Heart right ventricle (tissue), 16 donors: Measurements from ENCODE around the gene RRAS2. TPM values are rescaled to one million over a fixed set of nuclear protein-coding genes. Genes with fewer than 3 reads are reported as not detected.

Experiments used
- ATAC-seq, 8 donors: fragments of 200-7000 bp; cut with Tn5 transposase; one replicate each; pipeline ENCODE4 v1.9.1; 2020; ENCODE audit warnings: mild to moderate bottlenecking in 8 of 8, moderate library complexity in 8 of 8, moderate number of reproducible peaks in 1 of 8
- DNase-seq, 2 donors: peaks; one replicate each; pipeline ENCODE4 v3.0.0-alpha.2; 2020
- H3K27ac ChIP-seq, 10 donors: fragments of 200-600 bp; sonication (generic) in 2 of 10; one replicate each; pipeline versions ENCODE4 v1.5.0 to v1.8.0; 2020 to 2022; ENCODE audit warnings: mild to moderate bottlenecking in 3 of 10
- H3K27me3 ChIP-seq, 7 donors: fragments of 200-600 bp; one replicate each; pipeline ENCODE4 v1.8.0; 2021 to 2022; ENCODE audit warnings: mild to moderate bottlenecking in 2 of 7
- H3K36me3 ChIP-seq, 9 donors: fragments of 200-600 bp; sonication (generic) in 1 of 9; one replicate each; pipeline versions ENCODE4 v1.5.0 to v1.8.0; 2020 to 2022; ENCODE audit warnings: mild to moderate bottlenecking in 2 of 9
- H3K4me1 ChIP-seq, 9 donors: fragments of 200-600 bp; sonication (generic) in 1 of 9; one replicate each; pipeline versions ENCODE4 v1.5.0 to v1.8.0; 2020 to 2022; ENCODE audit warnings: mild to moderate bottlenecking in 4 of 9
- H3K4me3 ChIP-seq, 10 donors: fragments of 200-600 bp; sonication (generic) in 2 of 10; one replicate each; pipeline versions ENCODE4 v1.5.0 to v1.8.0; 2020 to 2022; ENCODE audit warnings: mild to moderate bottlenecking in 7 of 10, moderate library complexity in 2 of 10
- H3K9me3 ChIP-seq, 11 donors: fragments of 200-600 bp in 10 of 11; sonication (generic) in 2 of 11; one replicate each; pipeline versions ENCODE4 v1.5.0 to v1.8.0; 2013 to 2022; ENCODE audit warnings: mild to moderate bottlenecking in 2 of 11, control low read depth in 1 of 11, moderate library complexity in 1 of 11
- WGBS, 2 donors: extraction: QIAGEN DNeasy Blood & Tissue Kit; methylation state at CpG; one replicate each; pipeline ENCODE4 v1.1.7; 2013; ENCODE audit warnings: inconsistent platforms in 1 of 2; 5-methylcytosine and 5-hydroxymethylcytosine counted together
- intact Hi-C, 10 donors: fragments of 100-400 bp; cut with DNase I; formaldehyde crosslinking; loops; one replicate each; pipeline versions ENCODE4 v1.11.1 to v1.14.2; 2022
- polyA plus RNA-seq, 2 donors: library from polyadenylated mRNA; stranded (reverse); fragments of 200-250 nt; gene quantifications; one replicate each; pipeline ENCODE4 v1.2.3, GENCODE V29; 2013
- total RNA-seq, 10 donors: library from RNA; stranded (reverse); fragmentation: NEBNext Ultra II Directional in 3 of 10; extraction: Animal tissue kit (Norgen Biotek cat#: 25700) in 3 of 10; gene quantifications; one replicate each; pipeline versions ENCODE4 v1.2.1 to v1.2.4, GENCODE V29; 2021 to 2023
- TF ChIP-seq, protein P1 (sequence below), 9 donors: fragments of 200-600 bp; sonication (generic) in 2 of 9; IDR thresholded peaks; one replicate each; pipeline versions ENCODE4 v1.5.0 to v1.8.0; 2021 to 2022; ENCODE audit warnings: antibody characterized with exemption in 9 of 9, mild to moderate bottlenecking in 5 of 9, moderate library complexity in 1 of 9
- donor health status: Arrhythmogenic right ventricular cardiomyopathy.
- donor health status: ischemic (EF 13 %, LVEDD 7.1; RV severe dilation, severe dysfunction).
- donor health status: healthy with polysubstance abuse.
- donor health status: DM: no; HTN: yes; CAD: no.
- donor health status: DM: no; HTN: no; CAD: no.
- donor health status: ischemic (EF 25% LVEDD 6.9; RV normal size, moderate dysfunction).
- donor health status: ischemic (EF 25% LVEDD 5.7; RV mildly dilated, moderate dysfunction).
- donor health status: healthy.
- donor health status: DM: yes; HTN: yes; CAD: no.
- donor health status: Ischemic cardiomyopathy.
- donor health status: ischemic (EF 35%, LVEDD 5.7; RV mildly dilated, moderate dysfunction).
- donor health status: nonischemic (EF 11% LVEDD 7.7; RV severe dilation, severe dysfunction).
- donor health status: DM: yes; HTN: yes; CAD: no.
- donor health status: PGD.
- donor health status: ischemic (EF 29% LVEDD 5.4; RV normal size, mild dysfunction).
- donor health status: nonischemic (EF 23%, LVEDD 6.1; RV moderate dilation, normal function).

Gene RRAS2
- total and polyA plus RNA-seq, 12 donors, result 20.8 to 142 (median 37.3) TPM

DNA sequence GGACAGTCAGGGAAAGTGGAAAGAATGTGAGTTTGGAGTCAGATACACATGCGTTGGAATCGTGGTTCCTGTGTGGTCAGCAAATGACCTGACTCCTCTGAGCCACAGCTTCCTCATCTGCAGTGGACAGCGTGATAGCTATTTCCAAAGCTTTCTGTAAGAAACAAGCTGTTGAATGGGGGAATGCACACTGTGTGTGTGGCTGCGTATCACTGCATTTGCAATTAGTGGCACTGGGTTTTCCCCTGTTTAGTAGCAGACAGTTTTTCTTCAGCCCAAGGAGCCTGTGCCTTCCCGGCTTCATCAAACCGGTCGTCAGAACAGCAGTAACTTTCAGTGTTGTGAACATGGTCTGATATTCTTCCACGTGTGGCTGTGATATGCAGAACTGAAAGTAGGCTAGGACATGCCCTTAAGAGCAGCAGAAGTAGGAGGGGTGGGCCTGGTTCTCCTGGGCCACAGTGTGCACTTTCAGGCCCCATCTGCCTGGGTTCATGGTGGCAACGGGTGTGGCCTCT is 121.5 kb downstream of the RRAS2 start:
- H3K4me3 ChIP-seq, result no peak overlapping the region
- no peak overlapping the region for H3K27ac ChIP-seq
- peaks cover 0 to 39% (median 9%) of the 10 kb centered on the region in 7 donors for H3K27me3 ChIP-seq
- peaks cover 0 to 16% (median 8%) of the 10 kb centered on the region in 9 donors for H3K4me1 ChIP-seq
- 74 to 81% methylated on average over 9 of the region's 9 CpGs for WGBS, 2 donors
- TF ChIP-seq, protein P1, sequence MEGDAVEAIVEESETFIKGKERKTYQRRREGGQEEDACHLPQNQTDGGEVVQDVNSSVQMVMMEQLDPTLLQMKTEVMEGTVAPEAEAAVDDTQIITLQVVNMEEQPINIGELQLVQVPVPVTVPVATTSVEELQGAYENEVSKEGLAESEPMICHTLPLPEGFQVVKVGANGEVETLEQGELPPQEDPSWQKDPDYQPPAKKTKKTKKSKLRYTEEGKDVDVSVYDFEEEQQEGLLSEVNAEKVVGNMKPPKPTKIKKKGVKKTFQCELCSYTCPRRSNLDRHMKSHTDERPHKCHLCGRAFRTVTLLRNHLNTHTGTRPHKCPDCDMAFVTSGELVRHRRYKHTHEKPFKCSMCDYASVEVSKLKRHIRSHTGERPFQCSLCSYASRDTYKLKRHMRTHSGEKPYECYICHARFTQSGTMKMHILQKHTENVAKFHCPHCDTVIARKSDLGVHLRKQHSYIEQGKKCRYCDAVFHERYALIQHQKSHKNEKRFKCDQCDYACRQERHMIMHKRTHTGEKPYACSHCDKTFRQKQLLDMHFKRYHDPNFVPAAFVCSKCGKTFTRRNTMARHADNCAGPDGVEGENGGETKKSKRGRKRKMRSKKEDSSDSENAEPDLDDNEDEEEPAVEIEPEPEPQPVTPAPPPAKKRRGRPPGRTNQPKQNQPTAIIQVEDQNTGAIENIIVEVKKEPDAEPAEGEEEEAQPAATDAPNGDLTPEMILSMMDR (IDR thresholded peaks at IDR 0.05), result no peak
- H3K9me3 ChIP-seq, result no peaks in the 10 kb centered on the region
- H3K36me3 ChIP-seq, result no peaks in the 10 kb centered on the region
- DNase-seq (no peak), ATAC-seq (peak in 3 of 8 donors; percentile 19 to 42 (median 39))
- intact Hi-C loops, result no loop called here

DNA sequence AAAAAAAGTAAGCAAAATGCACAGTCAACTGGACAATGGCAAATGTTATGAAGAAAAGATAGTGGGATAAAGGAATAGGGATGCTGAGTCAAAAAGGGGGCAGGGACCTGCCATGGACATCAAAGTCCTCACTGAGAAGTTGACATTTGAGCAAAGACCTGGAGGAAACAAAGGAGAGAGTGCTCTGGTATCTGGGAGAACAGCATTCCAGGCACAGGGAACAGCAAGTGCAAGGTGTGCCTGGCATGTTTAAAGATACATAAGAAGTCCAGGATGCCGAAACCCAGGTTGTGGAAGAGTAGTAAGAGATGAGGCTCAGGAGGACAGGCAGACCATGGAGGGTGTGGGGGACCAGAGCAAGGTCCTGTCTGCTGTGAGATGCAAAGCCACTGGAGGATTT is 123.3 kb downstream of the RRAS2 start:
- H3K27ac ChIP-seq, result no peak overlapping the region
- H3K4me1 ChIP-seq, result peaks cover 0 to 16% (median 0%) of the 10 kb centered on the region in 9 donors
- no peaks in the 10 kb centered on the region for H3K9me3 ChIP-seq
- TF ChIP-seq, protein P1 (IDR thresholded peaks at IDR 0.05), result no peak
- DNase-seq (no peak), ATAC-seq (no peak)
- intact Hi-C loops, result no loop called here
- 87 to 92% methylated on average over 1 of the region's 1 CpG for WGBS, 2 donors
- no peaks in the 10 kb centered on the region for H3K36me3 ChIP-seq
- no peak overlapping the region for H3K4me3 ChIP-seq
- peaks cover 0 to 42% (median 10%) of the 10 kb centered on the region in 7 donors for H3K27me3 ChIP-seq

DNA sequence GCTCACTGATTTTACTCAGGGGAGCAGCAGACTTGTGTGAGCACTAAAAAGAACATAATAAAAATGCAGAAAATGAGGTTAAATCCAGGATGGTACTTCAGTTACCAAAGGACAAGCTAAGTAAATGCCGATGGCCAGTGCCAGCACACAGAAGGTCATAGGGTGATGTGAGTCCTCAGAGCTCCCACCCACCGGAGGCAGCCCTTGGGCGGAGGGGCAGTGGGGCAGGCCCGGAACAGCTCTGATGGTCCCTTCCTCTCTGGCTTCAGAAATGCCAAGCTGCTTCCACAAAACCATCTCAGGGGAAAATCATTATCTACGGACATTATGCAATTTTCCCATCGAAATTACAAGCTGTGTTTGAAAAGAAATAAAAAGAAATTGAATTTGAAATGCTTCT is 124.5 kb downstream of the RRAS2 start:
- H3K27ac ChIP-seq, result no peak overlapping the region
- ATAC-seq, result peak in 4 of 8 donors; percentile 49 to 67 (median 52)
- no peak overlapping the region for H3K4me3 ChIP-seq
- H3K36me3 ChIP-seq, result no peaks in the 10 kb centered on the region
- intact Hi-C loops, result no loop called here
- peaks cover 0 to 16% (median 0%) of the 10 kb centered on the region in 9 donors for H3K4me1 ChIP-seq
- peaks cover 0 to 49% (median 12%) of the 10 kb centered on the region in 7 donors for H3K27me3 ChIP-seq
- WGBS, 2 donors, result 46 to 81% methylated on average over 6 of the region's 6 CpGs
- DNase-seq, result no peak
- H3K9me3 ChIP-seq, result no peaks in the 10 kb centered on the region
- TF ChIP-seq, protein P1 (IDR thresholded peaks at IDR 0.05), result no peak

DNA sequence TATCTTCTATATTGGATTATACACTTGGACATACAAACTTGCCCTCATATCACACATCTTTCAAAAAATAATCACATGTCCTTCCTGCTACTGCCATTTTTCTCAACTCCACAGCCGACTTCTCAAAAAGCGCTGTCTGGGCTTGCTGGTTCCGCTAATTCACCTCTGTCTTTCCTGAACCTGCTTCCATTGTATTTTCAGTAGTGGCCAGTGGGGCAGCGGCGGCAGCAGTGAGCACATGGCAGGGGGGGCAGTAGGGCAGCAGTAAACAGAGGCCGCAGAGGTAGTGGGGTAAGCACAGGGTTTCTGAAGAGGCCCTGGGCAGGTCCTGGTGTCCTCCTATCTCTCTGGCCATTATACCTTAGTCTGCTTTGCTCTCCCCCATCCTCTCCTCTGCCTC is 126.3 kb downstream of the RRAS2 start:
- H3K27me3 ChIP-seq, result peaks cover 0 to 53% (median 12%) of the 10 kb centered on the region in 7 donors
- WGBS, 2 donors, result 57 to 66% methylated on average over 6 of the region's 6 CpGs
- DNase-seq, result no peak

More for the DNA sequence above, 126.3 kb downstream of the RRAS2 start:
- H3K27ac ChIP-seq, result no peak overlapping the region
- peaks cover 0 to 9% (median 0%) of the 10 kb centered on the region in 9 donors for H3K4me1 ChIP-seq
- no peaks in the 10 kb centered on the region for H3K36me3 ChIP-seq
- ATAC-seq, result no peak
- no peak overlapping the region for H3K4me3 ChIP-seq
- TF ChIP-seq, protein P1 (IDR thresholded peaks at IDR 0.05), result peak in 4 of 9 donors; percentile 3 to 31 (median 24)
- intact Hi-C loops, result no loop called here
- H3K9me3 ChIP-seq, result no peaks in the 10 kb centered on the region
